DND-41 (cell line): Measurements from ENCODE around the gene BEST2.

Experiments used
- ATAC-seq: fragments of 200-7000 bp; cut with Tn5 transposase; 3 replicates; pipeline ENCODE4 v1.9.1; 2021; ENCODE audit warnings: low read depth; ENCODE audit not compliant: insufficient read depth
- DNase-seq: peaks from one replicate; pipeline ENCODE4 v3.0.0-alpha.2; 2020
- H2AFZ ChIP-seq: 2 replicates; pipeline ENCODE4 v1.6.0; 2012; ENCODE audit warnings: low read depth, low read length
- H3K27ac ChIP-seq: 2 replicates; pipeline ENCODE4 v1.5.1; 2012; ENCODE audit warnings: low read length, inconsistent platforms
- H3K27me3 ChIP-seq: fragments of 200-600 bp; sonication (generic); 2 replicates; pipeline ENCODE4 v1.6.0; 2012; ENCODE audit warnings: low read length, mild to moderate bottlenecking, inconsistent platforms; ENCODE audit not compliant: insufficient read depth, poor library complexity
- H3K36me3 ChIP-seq: 2 replicates; pipeline ENCODE4 v1.5.1; 2012; ENCODE audit warnings: low read length, inconsistent platforms; ENCODE audit not compliant: insufficient read depth
- H3K4me1 ChIP-seq: 2 replicates; pipeline ENCODE4 v1.5.1; 2012; ENCODE audit warnings: mild to moderate bottlenecking, low read length; ENCODE audit not compliant: insufficient read depth
- H3K4me2 ChIP-seq: 2 replicates; pipeline ENCODE4 v1.6.0; 2012; ENCODE audit warnings: mild to moderate bottlenecking, moderate library complexity, low read length, inconsistent platforms; ENCODE audit not compliant: insufficient read depth
- H3K4me3 ChIP-seq, 2 experiments: fragments of 200-600 bp in 1 of 2; shearing (Covaris generic) in 1 of 2; 2 replicates each; pipeline ENCODE4 v1.5.1; 2012 to 2016; ENCODE audit warnings: inconsistent platforms in 2 of 2, low read length in 2 of 2, mild to moderate bottlenecking in 2 of 2, low read depth in 1 of 2, moderate library complexity in 1 of 2
- H3K79me2 ChIP-seq: 2 replicates; pipeline ENCODE4 v1.6.0; 2012; ENCODE audit warnings: low read length, inconsistent platforms; ENCODE audit not compliant: insufficient read depth
- H3K9ac ChIP-seq: 2 replicates; pipeline ENCODE4 v1.6.0; 2012; ENCODE audit warnings: low read depth, mild to moderate bottlenecking, inconsistent platforms, low read length, moderate library complexity
- H3K9me3 ChIP-seq: 2 replicates; pipeline ENCODE4 v1.5.1; 2012; ENCODE audit warnings: low read length, moderate library complexity, mild to moderate bottlenecking, inconsistent platforms; ENCODE audit not compliant: insufficient read depth, severe bottlenecking
- H4K20me1 ChIP-seq: 2 replicates; pipeline ENCODE4 v1.6.0; 2012; ENCODE audit warnings: low read length; ENCODE audit not compliant: insufficient read depth
- CTCF ChIP-seq: IDR thresholded peaks from 2 replicates; pipeline ENCODE4 v1.5.1; 2012; ENCODE audit warnings: borderline replicate concordance, low read length, moderate library complexity, mild to moderate bottlenecking; ENCODE audit not compliant: poor library complexity, severe bottlenecking; ENCODE audit errors: extremely low read depth
- EZH2 ChIP-seq: IDR thresholded peaks from 3 replicates; pipeline ENCODE4 v1.6.1; 2012; ENCODE audit warnings: borderline replicate concordance, low read depth, mild to moderate bottlenecking, moderate library complexity, low read length, inconsistent platforms; ENCODE audit not compliant: severe bottlenecking

Gene BEST2

GRCh38 chr19:12806242-12807081 lies 54.9 kb downstream of the BEST2 start, which contains the start of gene RNASEH2A:
RNASEH2A (plus strand) TSS chr19:12806584; CDS start chr19:12806674, 90 bp downstream.
- peak within 1 kb of the TSS; percentile 93 for H2AFZ ChIP-seq
- H3K79me2 ChIP-seq, result peaks cover 11% of the 10 kb centered on the region
- no peaks in the 10 kb centered on the region for H3K9me3 ChIP-seq
- H3K36me3 ChIP-seq, result peaks cover 34% of the 10 kb centered on the region
- DNase-seq (peak; percentile 93), ATAC-seq (peak; percentile 92)
- H3K27me3 ChIP-seq, result no peaks in the 10 kb centered on the region
- peak within 1 kb of the TSS; percentile 83 for H3K9ac ChIP-seq
- no peaks in the 10 kb centered on the region for H4K20me1 ChIP-seq
- H3K4me1 ChIP-seq, result peaks cover 15% of the 10 kb centered on the region
- H3K27ac ChIP-seq, result peak within 1 kb of the TSS; percentile 91
- H3K4me2 ChIP-seq, result peak within 1 kb of the TSS; percentile 96
- peak; percentile 29 for TF ChIP-seq CTCF
- no peak for TF ChIP-seq EZH2
- H3K4me3 ChIP-seq, result peak within 1 kb of the TSS; percentile 63 to 84
